NCI-H1417 (cell line): ENCODE measurements around the gene INTS6L.

ENCODE experiments used
- DNase-seq, 3 experiments: peaks; one replicate each; lab custom pipeline; 2025; lab: John Stamatoyannopoulos, UW

Gene INTS6L

DNA sequence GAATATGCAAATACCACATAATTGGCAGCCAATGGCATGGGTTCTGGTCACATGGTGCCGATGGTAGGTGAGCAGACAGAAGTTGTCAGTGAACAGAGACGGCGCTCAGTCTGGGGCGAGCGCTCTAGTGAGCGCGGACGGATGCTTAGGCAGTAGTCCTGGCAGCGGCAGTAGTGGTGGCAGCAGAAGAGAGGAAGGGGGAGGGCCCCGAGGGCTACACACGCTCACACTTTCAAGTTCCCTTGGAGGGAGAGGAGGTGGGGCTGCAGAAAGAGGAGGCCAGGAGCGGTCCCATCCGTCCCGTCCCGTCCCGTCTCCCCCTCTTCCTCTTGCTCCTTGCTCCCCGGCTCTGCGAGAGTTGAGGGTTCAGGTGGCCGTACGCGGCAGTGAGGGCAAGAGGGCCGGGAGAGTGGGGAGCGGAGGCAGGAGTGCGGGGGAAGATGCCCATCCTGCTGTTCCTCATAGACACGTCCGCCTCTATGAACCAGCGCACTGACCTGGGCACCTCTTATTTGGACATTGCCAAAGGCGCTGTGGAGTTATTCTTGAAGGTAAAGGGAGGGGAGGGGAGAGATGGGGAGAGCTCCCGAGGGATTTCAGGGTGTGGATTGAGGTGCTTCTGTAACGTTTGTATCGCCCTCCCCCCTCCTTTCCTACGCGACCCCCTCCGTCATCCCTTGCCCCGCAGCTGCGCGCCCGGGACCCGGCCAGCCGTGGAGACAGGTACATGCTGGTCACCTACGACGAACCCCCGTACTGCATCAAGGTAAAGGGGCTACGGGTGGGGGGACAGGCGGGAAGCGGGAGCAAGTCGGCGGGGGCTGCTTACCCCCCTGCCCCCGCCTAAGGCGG lies at the start of gene INTS6L:
INTS6L (plus strand) TSS at position 108 of the 852 bp plus-strand sequence; CDS start at position 441, 333 bp downstream.
- peak; percentile 9 to 64 (median 49) for DNase-seq

GRCh38 chrX:135476378-135476777 lies 44.1 kb upstream of the INTS6L start:
- no peak for DNase-seq

GRCh38 chrX:135477576-135477975 lies 42.9 kb upstream of the INTS6L start:
- DNase-seq, result peak; percentile 25 to 83 (median 50)

DNA sequence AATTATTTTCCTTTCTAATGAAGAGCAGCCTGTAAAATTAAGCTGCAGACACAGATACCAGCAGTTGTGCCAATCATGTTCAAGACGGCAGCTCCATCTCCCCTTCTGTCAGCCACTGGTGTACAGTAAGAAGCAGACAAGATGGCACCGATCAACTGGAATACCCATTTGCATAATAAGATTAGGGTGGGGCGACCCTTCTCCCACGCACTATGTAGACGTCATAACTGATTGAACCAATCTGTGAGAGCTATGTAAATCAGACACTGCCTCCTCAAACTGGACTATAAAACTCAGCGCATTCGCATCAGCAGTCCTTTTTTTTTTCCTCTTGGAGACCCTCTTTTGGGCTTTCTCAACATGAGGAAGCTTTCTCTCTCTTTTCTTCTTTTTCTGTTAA lies 40.4 kb upstream of the INTS6L start:
- peak in 1 of 3 experiments; percentile 2 for DNase-seq

- peak in 1 of 3 experiments; percentile 65 for DNase-seq
Measured at GRCh38 chrX:135481696-135482179, 38.7 kb upstream of the INTS6L start.

- DNase-seq, result peak in 2 of 3 experiments; percentile 3 to 56
Measured at GRCh38 chrX:135484641-135485289, 35.7 kb upstream of the INTS6L start.

DNA sequence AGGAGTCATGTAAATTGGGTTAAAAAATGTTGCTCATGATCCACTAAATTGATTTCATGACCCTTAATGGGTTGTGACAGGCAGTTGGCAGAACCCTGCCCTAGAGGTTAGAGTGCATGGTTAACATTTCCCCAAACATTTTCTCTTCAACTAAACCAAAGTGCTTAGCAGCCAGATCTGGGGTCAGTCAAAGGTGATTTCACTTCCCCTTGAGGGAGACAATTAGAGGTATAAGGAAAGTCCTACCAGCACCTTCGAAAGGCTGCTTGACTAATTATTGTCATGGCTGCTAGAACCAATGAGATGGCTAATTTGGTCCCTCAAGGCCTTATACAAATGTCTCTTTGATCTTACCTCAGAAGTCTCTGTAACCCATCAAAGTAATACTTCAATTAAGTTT lies 30.9 kb upstream of the INTS6L start:
- DNase-seq, result no peak

DNA sequence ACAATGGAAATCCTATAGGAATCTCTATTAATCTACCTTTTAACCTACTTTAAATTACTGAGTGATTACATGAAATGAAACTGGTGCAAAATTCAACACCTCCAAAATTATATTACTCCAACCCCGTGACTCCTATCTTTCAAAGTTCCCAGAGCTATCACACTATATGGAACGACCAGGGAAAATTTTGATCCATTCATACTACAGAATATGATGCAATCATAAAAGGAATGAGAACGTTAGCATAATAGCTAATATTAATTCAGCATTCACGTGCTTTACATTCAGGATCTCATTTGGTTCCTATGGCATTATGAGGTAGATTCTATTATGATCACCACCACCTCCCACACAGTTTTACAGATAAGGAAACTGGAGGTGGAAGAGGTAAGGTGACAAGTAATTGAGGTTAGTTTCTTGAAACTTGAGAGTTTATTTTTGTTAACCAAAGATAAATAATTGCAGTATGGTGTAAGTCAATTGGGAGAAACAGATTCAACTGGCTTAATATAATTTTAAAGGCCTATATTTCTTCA lies 29.4 kb upstream of the INTS6L start:
- DNase-seq, result no peak

- DNase-seq, result no peak
Measured at GRCh38 chrX:135494453-135494852, 26.0 kb upstream of the INTS6L start.

DNA sequence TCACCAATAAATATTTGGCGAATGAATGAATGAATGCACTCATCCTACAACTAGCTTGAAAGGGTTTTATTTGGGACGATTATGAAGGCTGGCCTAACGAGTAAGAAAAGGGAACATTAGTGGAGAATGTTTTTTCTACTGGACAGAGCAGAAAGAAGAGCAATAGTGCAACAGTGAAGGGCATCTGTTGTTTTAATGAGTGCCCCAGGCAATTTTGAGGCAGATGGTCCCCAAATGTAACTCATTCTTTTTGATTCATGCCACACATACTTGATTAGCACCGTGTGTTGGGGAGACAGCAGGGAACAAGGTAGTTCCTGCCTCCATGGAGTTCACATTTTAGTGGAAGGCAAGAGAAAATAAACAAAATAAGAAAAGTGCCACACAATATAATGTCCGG lies 22.7 kb upstream of the INTS6L start:
- no peak for DNase-seq

GRCh38 chrX:135498236-135498635 lies 22.2 kb upstream of the INTS6L start:
- DNase-seq, result no peak

- no peak for DNase-seq
Measured at GRCh38 chrX:135505351-135505750, 15.1 kb upstream of the INTS6L start.

DNA sequence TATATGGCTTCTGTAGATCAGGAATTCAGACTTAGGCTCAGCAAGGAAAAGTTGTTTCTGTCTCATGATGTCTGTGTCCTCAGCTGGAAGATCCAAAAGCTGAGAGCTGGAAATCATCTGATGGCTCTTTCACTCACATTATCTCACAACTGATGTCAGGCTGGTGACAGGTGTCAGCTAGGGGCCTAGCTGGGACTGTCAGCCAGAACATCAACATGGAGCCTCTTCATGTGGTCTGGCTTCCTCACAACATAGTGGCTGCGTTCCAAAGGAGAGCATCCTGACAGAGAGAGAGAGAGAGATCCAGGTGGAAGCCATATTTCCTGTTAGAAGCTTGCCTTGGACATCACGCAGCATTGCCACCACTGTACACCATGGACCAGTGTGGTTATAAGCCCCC lies 10.6 kb upstream of the INTS6L start:
- DNase-seq, result no peak

DNA sequence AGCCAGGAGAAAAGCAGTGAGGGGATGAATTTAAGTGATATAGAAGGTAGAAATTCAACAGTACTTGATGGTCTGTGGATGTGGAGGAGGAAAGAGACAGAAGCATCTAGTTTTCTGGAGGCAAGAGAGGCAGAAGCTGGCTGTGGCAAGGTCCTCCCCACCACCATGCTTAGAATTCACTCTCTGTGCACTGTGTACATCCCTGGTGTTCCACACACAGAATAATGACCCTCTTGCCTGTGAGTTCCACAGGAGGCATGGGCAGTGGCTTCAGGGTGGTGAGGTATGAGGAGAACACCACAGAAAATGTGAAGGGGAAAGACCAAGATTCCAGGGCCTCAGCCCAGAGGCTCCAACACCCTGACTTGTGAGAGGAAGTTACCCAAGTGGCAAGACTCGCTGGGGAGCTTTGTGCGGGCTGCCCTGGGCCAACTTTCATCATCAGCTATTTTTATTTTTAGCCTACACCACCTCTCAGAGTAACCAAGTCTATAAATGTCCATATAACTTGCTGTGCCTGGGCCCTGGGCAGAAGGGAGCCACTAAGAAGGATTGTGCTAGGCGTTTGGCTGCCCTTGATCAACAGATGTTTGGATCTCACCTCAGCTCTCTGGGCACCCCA lies 7.8 kb upstream of the INTS6L start:
- no peak for DNase-seq

- DNase-seq, result no peak
Measured at GRCh38 chrX:135513130-135513515, 7.3 kb upstream of the INTS6L start.

GRCh38 chrX:135516376-135516775 lies 4.1 kb upstream of the INTS6L start:
- DNase-seq, result no peak

GRCh38 chrX:135518161-135518560 lies 2.3 kb upstream of the INTS6L start:
- DNase-seq, result no peak

GRCh38 chrX:135520022-135520552 lies 373 bp upstream of the INTS6L start:
- no peak for DNase-seq

DNA sequence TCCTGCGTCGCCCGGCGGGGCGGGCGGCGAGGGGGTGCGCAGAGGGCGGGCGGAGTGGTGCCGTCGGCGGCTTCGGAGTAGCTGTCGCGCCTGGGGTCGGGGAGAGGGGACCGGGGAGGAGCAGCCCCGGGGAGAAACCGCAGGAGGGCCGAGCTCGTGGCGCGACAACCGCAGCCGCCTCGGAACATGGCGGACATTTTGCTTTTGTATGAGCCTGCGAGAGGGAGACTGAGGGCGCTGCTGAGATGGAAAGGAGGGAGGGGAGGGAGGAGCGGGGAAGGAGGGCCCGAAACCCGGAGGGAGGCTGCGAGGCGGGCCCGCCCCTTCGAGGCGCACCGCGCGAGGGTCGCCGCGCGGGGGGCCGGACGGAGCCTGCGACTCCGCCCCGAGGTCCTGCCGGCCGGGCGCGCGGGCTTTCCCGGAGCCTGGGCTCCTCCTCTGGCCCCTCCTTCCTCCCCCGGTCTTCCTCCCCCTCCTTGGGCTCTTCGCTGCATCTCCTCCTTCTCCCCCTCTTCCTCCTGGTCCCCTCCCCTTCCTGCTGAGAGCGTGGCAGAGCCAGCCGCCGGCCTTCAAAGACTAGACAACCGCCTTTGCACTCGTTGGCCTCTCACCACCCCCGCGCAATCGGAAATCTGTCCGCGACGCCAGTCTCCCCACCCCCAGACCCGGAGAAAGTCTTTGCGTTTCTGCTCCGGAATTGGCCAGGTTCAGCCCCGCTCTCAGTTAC lies 1.1 kb downstream of the INTS6L start:
- DNase-seq, result peak; percentile 52 to 91 (median 83)

DNA sequence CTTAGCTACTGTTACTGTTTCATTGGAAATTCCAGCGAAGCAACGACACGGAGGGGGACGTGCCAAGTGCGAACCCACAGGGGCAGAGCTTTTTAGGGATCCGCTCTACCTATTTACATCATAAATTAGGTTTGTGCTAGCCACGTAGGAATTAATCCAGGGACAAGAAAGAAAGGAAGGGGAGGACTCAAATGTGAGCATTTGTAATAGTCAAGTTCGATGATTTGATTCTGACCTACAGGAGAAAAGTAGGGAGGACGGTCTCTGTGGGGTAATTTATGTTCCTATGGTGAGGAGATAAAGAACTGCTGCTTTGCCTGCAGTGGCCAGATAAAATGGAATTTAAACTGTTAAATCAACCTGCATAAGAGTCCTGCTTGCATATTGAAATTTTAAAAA lies 1.7 kb downstream of the INTS6L start:
- DNase-seq, result no peak

DNA sequence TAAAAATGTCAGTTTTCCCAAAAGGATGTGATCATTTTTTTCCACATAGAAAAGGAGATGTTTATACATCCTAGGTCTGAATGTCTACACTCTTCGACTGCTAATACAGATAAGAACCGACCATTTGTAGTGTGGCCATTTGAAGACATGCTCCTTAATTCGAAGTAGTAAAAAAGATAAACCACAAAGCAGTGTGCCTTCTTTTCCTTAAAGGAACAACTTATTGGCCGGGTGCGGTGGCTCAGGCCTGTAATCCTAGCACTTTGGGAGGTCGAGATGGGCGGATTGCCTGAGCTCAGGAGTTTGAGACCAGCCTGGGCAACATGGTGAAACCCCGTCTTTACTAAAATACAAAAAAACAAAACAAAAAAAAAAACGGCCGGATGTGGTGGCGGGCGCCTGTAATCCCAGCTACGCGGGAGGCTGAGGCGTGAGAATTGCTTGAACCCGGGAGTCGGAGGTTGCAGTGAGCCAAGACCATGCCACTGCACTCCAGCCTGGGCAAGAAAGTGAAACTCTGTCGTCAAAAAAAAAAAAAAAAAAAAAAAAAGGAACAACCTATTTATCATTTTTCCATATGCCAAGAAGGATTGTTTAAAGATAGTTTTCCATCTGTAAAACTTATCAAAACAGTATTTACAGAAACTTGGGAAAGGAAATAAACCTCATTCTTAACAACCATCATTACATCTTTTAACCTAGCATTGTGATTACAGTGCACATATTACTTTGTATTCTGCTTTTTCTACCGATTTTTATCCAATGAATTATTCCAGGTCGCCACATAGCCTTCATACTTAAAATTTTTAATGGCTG lies 2.6 kb downstream of the INTS6L start:
- DNase-seq, result no peak
